ENCODE results near the gene KRTAP10-12. TPM values are rescaled to one million over a fixed set of nuclear protein-coding genes. Genes with fewer than 3 reads are reported as not detected.

Gene KRTAP10-12
- total and polyA plus RNA-seq, 2 of the 13 experiments (the other 11 are each of a cell fraction or from before 2014, with no cell fraction given): not detected

- TF ChIP-seq, protein P1, sequence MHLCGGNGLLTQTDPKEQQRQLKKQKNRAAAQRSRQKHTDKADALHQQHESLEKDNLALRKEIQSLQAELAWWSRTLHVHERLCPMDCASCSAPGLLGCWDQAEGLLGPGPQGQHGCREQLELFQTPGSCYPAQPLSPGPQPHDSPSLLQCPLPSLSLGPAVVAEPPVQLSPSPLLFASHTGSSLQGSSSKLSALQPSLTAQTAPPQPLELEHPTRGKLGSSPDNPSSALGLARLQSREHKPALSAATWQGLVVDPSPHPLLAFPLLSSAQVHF (CRISPR knock-in tag; IDR thresholded peaks at IDR 0.05): no peak
- TF ChIP-seq, protein P2, sequence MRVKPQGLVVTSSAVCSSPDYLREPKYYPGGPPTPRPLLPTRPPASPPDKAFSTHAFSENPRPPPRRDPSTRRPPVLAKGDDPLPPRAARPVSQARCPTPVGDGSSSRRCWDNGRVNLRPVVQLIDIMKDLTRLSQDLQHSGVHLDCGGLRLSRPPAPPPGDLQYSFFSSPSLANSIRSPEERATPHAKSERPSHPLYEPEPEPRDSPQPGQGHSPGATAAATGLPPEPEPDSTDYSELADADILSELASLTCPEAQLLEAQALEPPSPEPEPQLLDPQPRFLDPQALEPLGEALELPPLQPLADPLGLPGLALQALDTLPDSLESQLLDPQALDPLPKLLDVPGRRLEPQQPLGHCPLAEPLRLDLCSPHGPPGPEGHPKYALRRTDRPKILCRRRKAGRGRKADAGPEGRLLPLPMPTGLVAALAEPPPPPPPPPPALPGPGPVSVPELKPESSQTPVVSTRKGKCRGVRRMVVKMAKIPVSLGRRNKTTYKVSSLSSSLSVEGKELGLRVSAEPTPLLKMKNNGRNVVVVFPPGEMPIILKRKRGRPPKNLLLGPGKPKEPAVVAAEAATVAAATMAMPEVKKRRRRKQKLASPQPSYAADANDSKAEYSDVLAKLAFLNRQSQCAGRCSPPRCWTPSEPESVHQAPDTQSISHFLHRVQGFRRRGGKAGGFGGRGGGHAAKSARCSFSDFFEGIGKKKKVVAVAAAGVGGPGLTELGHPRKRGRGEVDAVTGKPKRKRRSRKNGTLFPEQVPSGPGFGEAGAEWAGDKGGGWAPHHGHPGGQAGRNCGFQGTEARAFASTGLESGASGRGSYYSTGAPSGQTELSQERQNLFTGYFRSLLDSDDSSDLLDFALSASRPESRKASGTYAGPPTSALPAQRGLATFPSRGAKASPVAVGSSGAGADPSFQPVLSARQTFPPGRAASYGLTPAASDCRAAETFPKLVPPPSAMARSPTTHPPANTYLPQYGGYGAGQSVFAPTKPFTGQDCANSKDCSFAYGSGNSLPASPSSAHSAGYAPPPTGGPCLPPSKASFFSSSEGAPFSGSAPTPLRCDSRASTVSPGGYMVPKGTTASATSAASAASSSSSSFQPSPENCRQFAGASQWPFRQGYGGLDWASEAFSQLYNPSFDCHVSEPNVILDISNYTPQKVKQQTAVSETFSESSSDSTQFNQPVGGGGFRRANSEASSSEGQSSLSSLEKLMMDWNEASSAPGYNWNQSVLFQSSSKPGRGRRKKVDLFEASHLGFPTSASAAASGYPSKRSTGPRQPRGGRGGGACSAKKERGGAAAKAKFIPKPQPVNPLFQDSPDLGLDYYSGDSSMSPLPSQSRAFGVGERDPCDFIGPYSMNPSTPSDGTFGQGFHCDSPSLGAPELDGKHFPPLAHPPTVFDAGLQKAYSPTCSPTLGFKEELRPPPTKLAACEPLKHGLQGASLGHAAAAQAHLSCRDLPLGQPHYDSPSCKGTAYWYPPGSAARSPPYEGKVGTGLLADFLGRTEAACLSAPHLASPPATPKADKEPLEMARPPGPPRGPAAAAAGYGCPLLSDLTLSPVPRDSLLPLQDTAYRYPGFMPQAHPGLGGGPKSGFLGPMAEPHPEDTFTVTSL (CRISPR knock-in tag; IDR thresholded peaks at IDR 0.05; ENCODE audit: borderline replicate concordance): no peak
- TF ChIP-seq CREM (IDR thresholded peaks at IDR 0.05): no peak
- no peak for TF ChIP-seq CREM (CRISPR knock-in tag; IDR thresholded peaks at IDR 0.05)
- TF ChIP-seq, protein P3, sequence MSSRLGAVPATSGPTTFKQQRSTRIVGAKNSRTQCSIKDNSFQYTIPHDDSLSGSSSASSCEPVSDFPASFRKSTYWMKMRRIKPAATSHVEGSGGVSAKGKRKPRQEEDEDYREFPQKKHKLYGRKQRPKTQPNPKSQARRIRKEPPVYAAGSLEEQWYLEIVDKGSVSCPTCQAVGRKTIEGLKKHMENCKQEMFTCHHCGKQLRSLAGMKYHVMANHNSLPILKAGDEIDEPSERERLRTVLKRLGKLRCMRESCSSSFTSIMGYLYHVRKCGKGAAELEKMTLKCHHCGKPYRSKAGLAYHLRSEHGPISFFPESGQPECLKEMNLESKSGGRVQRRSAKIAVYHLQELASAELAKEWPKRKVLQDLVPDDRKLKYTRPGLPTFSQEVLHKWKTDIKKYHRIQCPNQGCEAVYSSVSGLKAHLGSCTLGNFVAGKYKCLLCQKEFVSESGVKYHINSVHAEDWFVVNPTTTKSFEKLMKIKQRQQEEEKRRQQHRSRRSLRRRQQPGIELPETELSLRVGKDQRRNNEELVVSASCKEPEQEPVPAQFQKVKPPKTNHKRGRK (CRISPR knock-in tag; IDR thresholded peaks at IDR 0.05): no peak
- TF ChIP-seq ZNF788 (CRISPR knock-in tag; IDR thresholded peaks at IDR 0.05; ENCODE audit: borderline replicate concordance): no peak
These were observed 7.6 kb downstream of the KRTAP10-12 start (continued) for GRCh38 chr21:44704636-44705001.
